Fibroblast of lung (primary cell): ENCODE measurements around the gene IL36RN. TPM values are rescaled to one million over a fixed set of nuclear protein-coding genes. Genes with fewer than 3 reads are reported as not detected.

ENCODE experiments used
- DNase-seq, 2 donors: peaks; one replicate each; pipeline versions ENCODE4 v3.0.0 to v3.0.0-alpha.2; 2010; ENCODE audit warnings: low read depth in 2 of 2
- H2AFZ ChIP-seq: 2 replicates; pipeline ENCODE4 v1.5.1; 2012; ENCODE audit warnings: low read length, control low read depth, inconsistent platforms
- H3K27ac ChIP-seq: 2 replicates; pipeline ENCODE4 v1.5.1; 2011; ENCODE audit warnings: low read length, control low read depth; ENCODE audit not compliant: insufficient read depth
- H3K27me3 ChIP-seq: 2 replicates; pipeline ENCODE4 v1.5.1; 2011; ENCODE audit warnings: mild to moderate bottlenecking, low read length; ENCODE audit not compliant: control insufficient read depth, insufficient read depth
- H3K36me3 ChIP-seq: 2 replicates; pipeline ENCODE4 v1.5.1; 2011; ENCODE audit warnings: low read length; ENCODE audit not compliant: control insufficient read depth, insufficient read depth
- H3K4me1 ChIP-seq: 2 replicates; pipeline ENCODE4 v1.5.1; 2011; ENCODE audit warnings: low read length; ENCODE audit not compliant: control insufficient read depth, insufficient read depth; ENCODE audit errors: extremely low read depth
- H3K4me2 ChIP-seq: 2 replicates; pipeline ENCODE4 v1.5.1; 2011; ENCODE audit warnings: low read length, control low read depth; ENCODE audit not compliant: insufficient read depth; ENCODE audit errors: extremely low read depth
- H3K4me3 ChIP-seq, 4 experiments: fragments of 200-600 bp in 1 of 4; sonication (generic) in 1 of 4; replicated peaks in 1 of 4; 2 replicates each; pipeline ENCODE4 v1.5.1; 2011 to 2016; ENCODE audit warnings: low read length in 4 of 4, low read depth in 3 of 4, mild to moderate bottlenecking in 3 of 4, control low read depth in 2 of 4, inconsistent platforms in 1 of 4, mixed read lengths in 1 of 4; ENCODE audit not compliant: insufficient read depth in 1 of 4; ENCODE audit errors: control extremely low read depth in 1 of 4
- H3K79me2 ChIP-seq: 2 replicates; pipeline ENCODE4 v1.5.1; 2012; ENCODE audit warnings: mild to moderate bottlenecking, low read length, inconsistent platforms; ENCODE audit not compliant: control insufficient read depth, insufficient read depth
- H3K9ac ChIP-seq: 2 replicates; pipeline ENCODE4 v1.5.1; 2011; ENCODE audit warnings: mild to moderate bottlenecking, low read length, control low read depth; ENCODE audit not compliant: insufficient read depth
- H3K9me3 ChIP-seq: 2 replicates; pipeline ENCODE4 v1.5.1; 2012; ENCODE audit warnings: low read depth, low read length; ENCODE audit not compliant: control insufficient read depth, insufficient read depth
- H4K20me1 ChIP-seq: 2 replicates; pipeline ENCODE4 v1.5.1; 2011; ENCODE audit warnings: low read length; ENCODE audit not compliant: control insufficient read depth, insufficient read depth; ENCODE audit errors: extremely low read depth
- CTCF ChIP-seq, 2 donors: IDR thresholded peaks in 1 of 2; conservative IDR thresholded peaks in 1 of 2; 1 replicate in 1 of 2; 2 replicates in 1 of 2; pipeline ENCODE4 v1.5.1; 2011 to 2012; ENCODE audit warnings: low read length in 2 of 2, control low read depth in 1 of 2, inconsistent platforms in 1 of 2, low read depth in 1 of 2, mild to moderate bottlenecking in 1 of 2
- EZH2 ChIP-seq: IDR thresholded peaks from 2 replicates; pipeline ENCODE4 v1.5.1; 2012; ENCODE audit warnings: low read length, control low read depth, mild to moderate bottlenecking; ENCODE audit errors: missing control alignments
- polyA plus RNA-seq, 2 donors: library from polyadenylated mRNA; depleted of rRNA in 1 of 2; stranded (reverse) in 1 of 2; unstranded in 1 of 2; fragments of >200 nt; gene quantifications; 2 replicates each; pipeline ENCODE4 v1.2.1, GENCODE V29; 2011 to 2012; ENCODE audit warnings: missing spikeins in 1 of 2
- total RNA-seq: library from RNA; depleted of rRNA; stranded (reverse); fragments of >200 nt; gene quantifications from 2 replicates; pipeline ENCODE4 v1.2.1, GENCODE V29; 2014

The IL36RN gene
- total and polyA plus RNA-seq, 2 donors (not counting 1 experiment from before 2014, with no cell fraction given): not detected

- Histone ChIP-seq H3K36me3 (no peaks in the 10 kb centered on the region), H3K27me3 (peaks cover 3% of the 10 kb centered on the region), H3K4me3 (no peak overlapping the region), H2AFZ (no peak overlapping the region), H3K4me1 (no peaks in the 10 kb centered on the region), H3K9me3 (no peaks in the 10 kb centered on the region), H3K9ac (no peak overlapping the region), H4K20me1 (no peaks in the 10 kb centered on the region), H3K27ac (no peak overlapping the region), H3K79me2 (no peaks in the 10 kb centered on the region), H3K4me2 (no peak overlapping the region)
- no peak for DNase-seq
- no peak for TF ChIP-seq CTCF (conservative IDR thresholded peaks at IDR 0.05 in 1 of 2, IDR thresholded peaks at IDR 0.05 in 1 of 2; ENCODE audit: low read depth in 1 of 2, low read length in 2 of 2)
- no peak for TF ChIP-seq EZH2
Observed at GRCh38 chr2:113034016-113034415, 25.0 kb upstream of the IL36RN start.

GRCh38 chr2:113036763-113037162, 22.2 kb upstream of the IL36RN start:
- Histone ChIP-seq H3K27ac (no peak overlapping the region), H3K9ac (no peak overlapping the region), H3K9me3 (no peaks in the 10 kb centered on the region), H3K4me1 (no peaks in the 10 kb centered on the region), H4K20me1 (no peaks in the 10 kb centered on the region), H3K27me3 (peaks cover 3% of the 10 kb centered on the region), H3K79me2 (no peaks in the 10 kb centered on the region), H3K36me3 (no peaks in the 10 kb centered on the region), H3K4me3 (no peak overlapping the region), H2AFZ (no peak overlapping the region), H3K4me2 (no peak overlapping the region)
- DNase-seq: no peak
- TF ChIP-seq CTCF (conservative IDR thresholded peaks at IDR 0.05 in 1 of 2, IDR thresholded peaks at IDR 0.05 in 1 of 2; ENCODE audit: low read depth in 1 of 2, low read length in 2 of 2) (no peak), EZH2 (no peak)

- Histone ChIP-seq H3K27me3 (peaks cover 3% of the 10 kb centered on the region), H3K4me1 (no peaks in the 10 kb centered on the region), H2AFZ (no peak overlapping the region), H3K9ac (no peak overlapping the region), H3K79me2 (no peaks in the 10 kb centered on the region), H3K36me3 (no peaks in the 10 kb centered on the region), H3K4me3 (no peak overlapping the region), H3K4me2 (no peak overlapping the region), H3K9me3 (no peaks in the 10 kb centered on the region), H3K27ac (no peak overlapping the region), H4K20me1 (no peaks in the 10 kb centered on the region)
- DNase-seq: no peak
- TF ChIP-seq EZH2 (no peak), CTCF (conservative IDR thresholded peaks at IDR 0.05 in 1 of 2, IDR thresholded peaks at IDR 0.05 in 1 of 2; ENCODE audit: low read depth in 1 of 2, low read length in 2 of 2) (no peak)
Observed at GRCh38 chr2:113038291-113038690, 20.7 kb upstream of the IL36RN start.
